MM.1S (cell line): Measurements from ENCODE around the gene NDUFAB1.

Experiments
- EZH2 ChIP-seq: fragments of 300-600 bp; sonication (generic); optimal IDR thresholded peaks from 2 replicates; pipeline ENCODE3; 2017; ENCODE audit warnings: low read depth, mild to moderate bottlenecking, antibody characterized with exemption, low read length, mixed read lengths
- EZH2phosphoT487 ChIP-seq: fragments of 300-600 bp; sonication (generic); IDR thresholded peaks from 2 replicates; pipeline ENCODE4 v1.6.1; 2018; ENCODE audit warnings: antibody characterized with exemption, low read length
- TF ChIP-seq, protein P1 (sequence below): fragments of 300-600 bp; sonication (generic); IDR thresholded peaks from 2 replicates; pipeline ENCODE4 v1.5.1; 2016; ENCODE audit warnings: antibody characterized with exemption, low read length, mixed read lengths

DNA sequence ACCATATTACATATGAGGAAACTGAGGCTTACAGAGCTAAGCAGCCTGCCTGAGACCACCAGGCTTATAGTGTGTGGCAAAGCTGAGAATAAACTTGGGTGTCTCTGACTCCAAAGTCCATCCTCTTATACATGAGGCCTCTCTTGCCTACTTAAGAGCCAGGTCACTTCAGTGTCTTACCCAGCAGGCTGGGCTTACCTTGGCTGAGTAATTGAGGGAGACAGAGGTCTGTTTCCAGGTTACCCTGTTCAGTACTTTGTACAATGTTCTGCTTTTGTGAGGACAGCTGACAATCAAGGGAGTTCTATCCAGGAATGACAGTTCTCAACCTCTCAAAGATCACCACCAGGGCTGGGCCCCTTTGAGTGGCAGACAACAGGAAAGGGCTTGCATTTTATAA, 14.4 kb downstream of the NDUFAB1 start:
- TF ChIP-seq, protein P1, sequence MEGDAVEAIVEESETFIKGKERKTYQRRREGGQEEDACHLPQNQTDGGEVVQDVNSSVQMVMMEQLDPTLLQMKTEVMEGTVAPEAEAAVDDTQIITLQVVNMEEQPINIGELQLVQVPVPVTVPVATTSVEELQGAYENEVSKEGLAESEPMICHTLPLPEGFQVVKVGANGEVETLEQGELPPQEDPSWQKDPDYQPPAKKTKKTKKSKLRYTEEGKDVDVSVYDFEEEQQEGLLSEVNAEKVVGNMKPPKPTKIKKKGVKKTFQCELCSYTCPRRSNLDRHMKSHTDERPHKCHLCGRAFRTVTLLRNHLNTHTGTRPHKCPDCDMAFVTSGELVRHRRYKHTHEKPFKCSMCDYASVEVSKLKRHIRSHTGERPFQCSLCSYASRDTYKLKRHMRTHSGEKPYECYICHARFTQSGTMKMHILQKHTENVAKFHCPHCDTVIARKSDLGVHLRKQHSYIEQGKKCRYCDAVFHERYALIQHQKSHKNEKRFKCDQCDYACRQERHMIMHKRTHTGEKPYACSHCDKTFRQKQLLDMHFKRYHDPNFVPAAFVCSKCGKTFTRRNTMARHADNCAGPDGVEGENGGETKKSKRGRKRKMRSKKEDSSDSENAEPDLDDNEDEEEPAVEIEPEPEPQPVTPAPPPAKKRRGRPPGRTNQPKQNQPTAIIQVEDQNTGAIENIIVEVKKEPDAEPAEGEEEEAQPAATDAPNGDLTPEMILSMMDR: no peak
- no peak for TF ChIP-seq EZH2
- no peak for TF ChIP-seq EZH2phosphoT487
